EL (cell line): ENCODE results near the gene GDF9.

Experiments
- DNase-seq: peaks from one replicate; pipeline ENCODE4 v3.0.0-alpha.2; 2016

Gene GDF9

DNA sequence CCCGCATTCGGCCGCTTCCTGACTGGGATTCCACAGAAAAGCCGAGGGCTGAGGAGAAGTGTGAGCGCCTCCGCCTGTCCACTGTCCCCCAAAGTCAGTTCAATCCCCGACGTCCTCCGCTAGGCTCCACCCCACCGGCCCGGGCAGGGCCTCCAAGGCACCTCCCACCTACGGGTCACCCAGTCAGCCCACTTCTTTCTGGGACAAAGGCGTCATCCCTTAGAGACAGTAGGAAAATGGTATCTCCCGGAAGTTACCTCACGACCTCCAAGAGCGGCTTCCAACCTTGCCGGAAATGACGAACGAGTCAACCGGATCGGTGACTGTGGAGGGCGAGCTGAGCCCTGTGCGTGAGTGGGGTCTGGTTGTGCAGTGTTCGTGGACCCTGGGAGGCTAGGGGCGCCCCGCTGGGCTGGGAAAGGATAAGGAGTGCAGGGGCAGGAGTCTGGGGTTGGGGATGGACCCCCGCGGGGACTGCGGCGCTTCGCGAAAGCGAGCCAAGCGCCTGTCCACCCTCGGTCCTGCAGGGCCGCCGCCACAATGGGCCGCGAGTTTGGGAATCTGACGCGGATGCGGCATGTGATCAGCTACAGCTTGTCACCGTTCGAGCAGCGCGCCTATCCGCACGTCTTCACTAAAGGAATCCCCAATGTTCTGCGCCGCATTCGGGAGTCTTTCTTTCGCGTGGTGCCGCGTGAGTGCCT lies at the start of gene GDF9, which contains the start of gene UQCRQ:
Gene GDF9, minus strand, starts transcription at position 128 of the 704 bp plus-strand sequence. CDS start 1,936 bp downstream, outside the sequence.
Gene UQCRQ, plus strand, starts transcription at position 301 of the 704 bp plus-strand sequence. Its CDS starts 240 bp downstream, at position 541.
- DNase-seq = peak; percentile 100

DNA sequence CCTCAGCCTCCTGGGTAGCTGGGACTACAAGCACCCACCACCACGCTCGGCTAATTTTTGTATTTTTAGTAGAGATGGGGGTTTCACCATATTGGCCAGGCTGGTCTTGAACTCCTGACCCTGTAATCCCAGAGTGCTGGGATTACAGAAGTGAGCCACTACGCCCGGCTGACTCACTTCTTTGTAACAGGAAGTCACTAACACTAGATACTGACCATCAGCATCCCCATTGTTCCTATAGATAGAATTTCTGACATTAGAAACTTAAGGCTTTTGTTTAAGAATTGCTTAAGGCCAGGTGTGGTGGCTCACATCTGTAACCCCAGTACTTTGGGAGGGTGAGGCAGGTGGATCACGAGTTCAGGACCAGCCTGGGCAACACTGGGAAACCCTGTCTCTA lies 49.4 kb upstream of the GDF9 start:
- DNase-seq = peak; percentile 29

GRCh38 chr5:132909702-132910101 lies 43.4 kb upstream of the GDF9 start:
- DNase-seq = no peak

DNA sequence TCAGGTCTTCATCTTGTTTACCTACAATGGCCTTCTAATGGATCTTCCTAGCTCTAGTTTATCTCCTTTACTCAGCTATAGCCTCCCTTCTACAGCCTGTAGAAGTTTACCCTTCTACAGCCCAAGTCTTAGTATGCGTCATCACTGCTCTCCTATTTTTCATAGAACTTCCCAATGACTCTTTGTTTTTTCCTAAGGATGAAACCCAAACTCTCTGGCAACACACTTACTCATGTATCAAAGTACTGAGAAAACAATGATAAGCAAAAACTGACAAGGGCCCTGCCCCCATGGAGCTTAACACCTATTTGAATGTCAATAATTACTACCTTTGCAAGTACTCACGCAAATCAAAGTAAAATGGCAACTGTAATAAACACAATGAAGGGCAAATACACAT lies 40.9 kb upstream of the GDF9 start:
- DNase-seq = no peak

DNA sequence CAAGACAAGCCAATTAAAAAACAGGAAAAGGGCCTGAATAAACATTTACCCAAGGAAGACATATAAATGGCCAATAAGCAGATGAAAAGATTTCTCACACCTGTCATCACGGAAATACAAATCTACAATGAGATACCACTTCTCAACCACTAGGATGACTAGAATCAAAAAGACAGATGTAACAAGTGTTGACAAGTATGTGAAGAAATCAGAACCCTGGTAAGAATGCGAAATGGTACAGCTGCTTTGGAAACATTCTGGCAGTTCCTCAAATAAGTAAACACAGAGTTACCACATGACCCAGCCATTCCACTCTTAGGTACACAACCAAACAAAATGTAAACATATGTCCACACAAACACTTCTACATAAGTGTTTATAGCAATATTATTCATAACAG lies 39.7 kb upstream of the GDF9 start:
- no peak for DNase-seq

DNA sequence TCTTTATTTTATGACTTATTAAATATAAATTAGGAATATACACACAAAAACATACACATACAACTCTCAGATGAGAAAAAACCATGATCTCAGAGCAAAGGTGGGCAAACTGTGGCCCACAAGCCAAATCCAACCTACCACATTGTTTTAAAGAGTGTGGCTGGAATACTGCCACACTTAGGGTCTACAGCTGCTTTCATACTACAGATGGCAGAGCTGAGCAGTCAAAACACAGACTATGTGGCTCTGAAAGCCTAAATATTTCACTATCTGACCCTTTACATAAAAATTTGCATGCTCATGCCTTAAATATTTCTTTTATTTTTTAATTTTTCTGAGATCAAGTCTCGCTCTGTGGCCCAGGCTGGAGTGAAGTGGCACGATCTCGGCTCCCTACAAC lies 35.5 kb upstream of the GDF9 start:
- no peak for DNase-seq

GRCh38 chr5:132901036-132901435 lies 34.8 kb upstream of the GDF9 start:
- DNase-seq = no peak

GRCh38 chr5:132898094-132898493 lies 31.8 kb upstream of the GDF9 start:
- DNase-seq = no peak

- DNase-seq = no peak
Observed at GRCh38 chr5:132896685-132897084, 30.4 kb upstream of the GDF9 start.

GRCh38 chr5:132895719-132896305 lies 29.5 kb upstream of the GDF9 start:
- no peak for DNase-seq

GRCh38 chr5:132890817-132891216 lies 24.5 kb upstream of the GDF9 start:
- no peak for DNase-seq

DNA sequence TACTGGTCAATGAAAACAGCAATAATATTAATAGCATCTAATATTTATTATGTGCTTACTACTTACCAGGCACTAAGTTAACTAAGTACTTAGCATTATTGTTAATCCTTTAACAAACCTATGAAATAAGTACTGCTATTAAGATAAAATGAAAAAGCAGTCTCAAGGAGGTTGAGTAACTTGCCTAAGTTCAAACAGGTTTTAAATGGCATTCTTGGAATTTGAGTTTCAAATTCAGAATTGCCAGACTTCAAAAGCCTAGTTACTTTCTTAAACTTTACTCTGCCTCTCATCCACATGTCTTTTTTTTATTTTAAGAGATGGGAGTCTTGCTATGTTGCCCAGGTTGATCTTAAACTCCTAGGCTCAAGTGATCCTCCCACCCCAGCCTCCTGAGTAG lies 23.2 kb upstream of the GDF9 start:
- no peak for DNase-seq

DNA sequence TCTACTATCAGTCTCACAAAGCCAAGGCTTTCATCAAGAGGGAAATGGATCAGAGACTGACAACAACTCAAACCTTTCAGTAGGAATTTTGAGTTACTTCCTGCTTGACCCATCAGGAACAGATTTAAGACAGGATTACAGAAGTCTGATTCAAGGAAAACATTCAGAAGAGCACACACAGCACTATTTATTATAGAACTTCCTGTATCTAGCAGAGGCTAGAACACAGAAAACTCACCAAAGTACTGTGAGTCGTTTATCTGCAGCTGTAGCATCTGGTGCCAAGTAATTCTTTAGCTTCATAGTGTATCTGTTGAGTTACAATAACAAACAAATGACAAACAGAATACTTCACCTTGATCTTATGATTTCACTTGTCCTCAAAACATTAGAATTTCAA lies 21.0 kb upstream of the GDF9 start:
- DNase-seq = no peak

GRCh38 chr5:132886064-132886823 lies 20.0 kb upstream of the GDF9 start:
- no peak for DNase-seq

DNA sequence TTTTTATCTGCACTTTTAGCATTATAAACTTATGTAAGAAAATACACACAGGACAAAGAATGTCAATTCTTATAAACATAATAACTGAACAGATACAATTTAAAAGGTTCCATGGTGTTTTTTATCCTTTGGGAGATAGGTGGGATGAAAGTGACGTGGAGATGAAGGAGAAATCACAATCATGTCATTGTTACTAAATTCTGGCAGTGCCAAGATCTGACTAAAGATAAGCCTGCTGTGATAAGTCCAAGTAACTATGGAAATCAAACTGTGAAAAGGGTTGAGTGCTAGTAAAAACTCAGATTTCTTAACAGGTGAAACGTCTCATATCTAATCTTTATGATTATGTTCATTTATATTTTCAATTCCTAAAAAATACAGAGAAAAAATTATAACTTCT lies 18.3 kb upstream of the GDF9 start:
- DNase-seq = no peak

DNA sequence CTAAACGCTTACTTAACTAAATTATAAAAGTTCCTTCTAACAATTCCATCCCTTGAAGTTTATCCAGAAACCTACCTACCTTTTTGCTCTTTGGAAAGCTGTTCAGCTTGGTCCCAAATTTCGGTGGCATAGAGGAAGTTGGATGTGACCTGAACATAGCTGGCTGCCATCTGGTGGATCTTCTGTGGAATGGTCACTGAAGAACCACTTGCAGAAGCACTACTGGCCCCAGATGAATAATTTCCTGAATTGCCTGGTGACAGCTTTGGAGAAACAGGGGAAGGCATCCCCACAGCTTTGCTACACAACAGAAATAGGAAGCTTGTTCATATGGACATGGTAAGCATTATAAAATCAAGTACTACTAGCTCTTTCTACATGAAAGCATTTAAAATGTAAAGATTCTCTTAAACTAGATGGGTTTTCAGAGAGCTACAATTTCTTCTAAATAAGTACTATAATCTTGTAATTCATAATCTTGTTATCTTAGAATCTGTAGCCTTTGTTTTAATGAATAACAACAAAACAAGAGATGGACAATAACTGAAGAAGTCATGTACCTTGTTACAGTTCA lies 17.1 kb upstream of the GDF9 start:
- peak; percentile 73 for DNase-seq

GRCh38 chr5:132877938-132878337 lies 11.7 kb upstream of the GDF9 start:
- peak; percentile 52 for DNase-seq

DNA sequence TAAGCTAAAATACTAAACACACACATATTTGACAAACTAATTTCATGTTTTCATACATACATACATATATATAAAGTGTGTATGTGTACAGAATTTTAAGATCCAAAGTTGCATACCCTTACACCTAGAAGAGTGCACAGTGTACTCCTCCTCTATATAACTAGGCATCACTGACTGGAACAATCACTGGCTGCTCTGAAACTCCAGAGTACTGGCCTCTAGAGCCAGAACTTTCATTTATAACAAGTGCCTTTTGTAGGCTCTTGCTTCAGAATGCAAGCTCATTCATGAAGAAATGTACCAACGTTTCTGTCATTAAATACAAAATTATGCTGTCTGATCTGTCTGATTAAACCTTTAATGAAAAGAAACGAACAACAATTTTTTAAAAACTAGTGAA lies 11.2 kb upstream of the GDF9 start:
- no peak for DNase-seq

DNA sequence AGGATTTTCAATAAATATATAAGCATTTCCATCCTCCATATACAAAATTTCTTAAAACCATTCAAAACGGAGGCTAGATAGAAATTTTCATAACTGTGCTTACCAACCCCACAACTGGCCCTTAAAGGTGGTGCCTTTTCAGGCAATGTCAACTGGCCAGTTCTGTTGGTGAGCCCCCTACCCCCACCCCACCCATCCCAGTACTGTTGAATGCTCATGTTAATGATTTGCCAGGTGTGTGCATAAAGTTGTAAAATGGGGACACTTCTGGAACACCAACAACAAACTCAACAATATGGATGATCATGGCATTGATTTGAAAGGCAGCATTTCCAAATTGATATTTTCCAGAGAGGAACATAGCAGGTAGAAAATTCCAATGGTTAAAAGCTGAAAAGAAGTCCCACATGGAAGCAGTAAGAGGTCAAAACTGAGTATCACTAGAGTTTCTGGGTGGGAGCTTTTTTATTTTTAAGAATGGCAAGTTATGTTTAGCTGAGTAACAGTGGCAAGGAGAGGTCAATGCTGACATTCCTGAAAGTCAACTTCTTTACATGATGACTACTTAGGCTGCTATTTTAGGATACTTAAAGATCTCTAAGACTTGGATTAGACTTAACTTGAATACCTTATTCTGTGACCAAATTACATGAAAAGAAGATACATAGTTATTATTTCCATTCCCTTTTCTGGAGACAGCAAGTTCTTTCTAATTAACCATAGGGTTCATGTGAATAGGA lies 9.9 kb upstream of the GDF9 start:
- peak; percentile 32 for DNase-seq

- no peak for DNase-seq
Observed at GRCh38 chr5:132873930-132874271, 7.6 kb upstream of the GDF9 start.

DNA sequence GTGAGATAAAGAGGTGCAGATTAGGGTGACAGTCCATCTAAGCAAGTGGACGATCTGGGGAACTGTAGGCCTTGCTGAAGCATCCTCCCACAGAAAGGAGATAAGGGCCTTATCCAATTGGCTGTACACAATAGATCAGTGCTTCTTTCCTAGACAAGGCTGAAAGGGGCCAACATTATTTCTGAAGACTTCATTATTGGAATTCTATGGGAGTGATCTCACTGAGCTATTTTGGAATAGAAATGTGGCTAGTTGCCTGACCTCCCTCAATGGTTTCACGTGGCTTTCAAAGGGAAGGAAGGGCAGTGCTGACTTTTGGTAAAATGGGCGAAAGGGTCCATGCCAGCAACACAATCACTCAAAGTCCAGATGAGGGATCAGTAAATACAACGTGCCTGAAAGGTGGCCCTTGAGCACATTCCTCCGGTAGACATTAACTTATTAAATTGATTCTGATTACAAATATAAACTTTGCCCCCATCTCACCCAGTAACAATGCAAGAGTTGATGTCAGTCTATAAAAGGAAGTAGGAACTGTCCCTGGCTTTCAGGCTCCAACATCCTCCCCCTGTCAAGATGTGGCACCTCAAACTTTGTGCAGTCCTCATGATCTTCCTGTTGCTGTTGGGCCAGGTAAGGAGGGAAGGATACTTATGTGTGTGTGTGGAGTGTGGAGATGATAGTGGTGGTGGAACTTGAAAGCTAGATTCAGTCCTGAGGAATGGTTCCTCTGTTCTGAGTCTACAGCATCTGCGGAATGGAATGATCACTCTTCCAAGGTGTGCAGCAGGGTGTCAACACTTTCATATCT lies 7.1 kb upstream of the GDF9 start, which contains the start of gene LEAP2:
Gene LEAP2, plus strand, starts transcription at position 550 of the 811 bp plus-strand sequence. Its CDS starts 27 bp downstream, at position 577.
- DNase-seq = no peak

GRCh38 chr5:132872788-132873118 lies 6.5 kb upstream of the GDF9 start:
- no peak for DNase-seq
